ENCODE results near the gene CBLL1.

Gene CBLL1

DNA sequence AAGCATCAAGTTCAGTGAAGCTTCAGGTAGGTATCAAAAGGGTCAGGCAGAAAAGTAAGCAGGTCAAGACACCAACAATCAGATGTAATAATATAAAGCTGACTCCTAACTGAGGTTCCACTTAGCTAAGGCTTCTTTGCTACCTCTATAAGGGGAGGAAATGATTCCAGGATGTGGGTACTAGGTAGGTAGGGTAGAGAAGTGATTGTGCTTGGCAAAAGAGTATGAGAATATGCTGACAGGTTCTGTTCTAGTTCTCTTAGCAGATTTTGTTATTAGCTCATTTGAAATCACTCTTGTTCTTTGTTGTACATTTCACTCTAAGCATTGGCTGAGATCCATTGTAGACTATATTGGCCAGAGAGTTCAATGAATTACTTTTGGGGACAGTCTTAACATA lies 40.7 kb upstream of the CBLL1 start:
- Histone ChIP-seq H3K4me3 (ENCODE audit: control insufficient read depth in 1 of 7, extremely low read depth in 1 of 7, insufficient read depth in 4 of 7, low read depth in 2 of 7, low read length in 6 of 7) (no peak overlapping the region), H3K36me3 (ENCODE audit: control insufficient read depth in 4 of 4, insufficient read depth in 4 of 4, low read length in 3 of 4) (no peaks in the 10 kb centered on the region), H3K4me1 (ENCODE audit: control extremely low read depth in 1 of 4, control insufficient read depth in 4 of 4, insufficient read depth in 4 of 4, low read length in 3 of 4) (no peaks in the 10 kb centered on the region), H3K27ac (ENCODE audit: insufficient read depth in 1 of 2, low read depth in 1 of 2, low read length in 2 of 2, poor library complexity in 1 of 2, severe bottlenecking in 2 of 2) (no peak overlapping the region), H3K9me3 (ENCODE audit: control extremely low read depth in 1 of 5, control insufficient read depth in 4 of 5, insufficient read depth in 2 of 5, low read depth in 1 of 5, low read length in 4 of 5) (no peaks in the 10 kb centered on the region), H3K27me3 (replicated peaks in 2 of 5; ENCODE audit: control insufficient read depth in 4 of 5, insufficient read depth in 5 of 5, low read length in 4 of 5) (no peaks in the 10 kb centered on the region)
- ChIA-PET POLR2A (no interaction called here), CTCF (interaction anchor here (1.0 kb wide), 1 partner anchor 10 kb away, joined by 3 read pairs; no protein-coding TSS in a partner anchor)
- no peak for DNase-seq

DNA sequence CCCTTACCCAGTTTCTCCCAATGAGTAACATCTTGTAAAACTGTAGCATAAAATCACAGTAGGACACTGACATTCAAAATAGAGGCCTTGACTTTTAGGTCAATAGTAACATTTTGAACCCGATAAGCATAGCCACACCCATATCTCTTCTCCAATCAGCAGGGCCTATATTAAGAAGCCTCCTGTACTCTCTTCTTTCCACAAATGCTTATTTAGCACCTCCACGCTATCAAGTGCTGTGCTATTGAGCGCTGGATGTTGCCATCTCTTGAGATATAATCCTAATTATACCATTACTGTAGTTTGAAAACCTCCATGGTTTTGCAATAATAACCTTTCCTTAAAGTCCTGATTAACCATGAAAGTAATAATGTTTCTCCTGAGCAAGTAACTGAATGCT lies 40.1 kb upstream of the CBLL1 start:
- H3K27ac ChIP-seq (ENCODE audit: insufficient read depth in 1 of 2, low read depth in 1 of 2, low read length in 2 of 2, poor library complexity in 1 of 2, severe bottlenecking in 2 of 2), result no peak overlapping the region
- no peaks in the 10 kb centered on the region for H3K4me1 ChIP-seq (ENCODE audit: control extremely low read depth in 1 of 4, control insufficient read depth in 4 of 4, insufficient read depth in 4 of 4, low read length in 3 of 4)
- no peaks in the 10 kb centered on the region for H3K27me3 ChIP-seq (replicated peaks in 2 of 5; ENCODE audit: control insufficient read depth in 4 of 5, insufficient read depth in 5 of 5, low read length in 4 of 5)
- WGBS (ENCODE audit: insufficient coverage), result 92% methylated on average over 1 of the region's 3 CpGs
- H3K36me3 ChIP-seq (ENCODE audit: control insufficient read depth in 4 of 4, insufficient read depth in 4 of 4, low read length in 3 of 4), result no peaks in the 10 kb centered on the region
- CTCF ChIA-PET, result interaction anchor here (1.0 kb wide), 1 partner anchor 11 kb away, joined by 3 read pairs; no protein-coding TSS in a partner anchor
- no peak overlapping the region for H3K4me3 ChIP-seq (ENCODE audit: control insufficient read depth in 1 of 7, extremely low read depth in 1 of 7, insufficient read depth in 4 of 7, low read depth in 2 of 7, low read length in 6 of 7)
- H3K9me3 ChIP-seq (ENCODE audit: control extremely low read depth in 1 of 5, control insufficient read depth in 4 of 5, insufficient read depth in 2 of 5, low read depth in 1 of 5, low read length in 4 of 5), result no peaks in the 10 kb centered on the region
- POLR2A ChIA-PET, result no interaction called here
- no peak for DNase-seq

DNA sequence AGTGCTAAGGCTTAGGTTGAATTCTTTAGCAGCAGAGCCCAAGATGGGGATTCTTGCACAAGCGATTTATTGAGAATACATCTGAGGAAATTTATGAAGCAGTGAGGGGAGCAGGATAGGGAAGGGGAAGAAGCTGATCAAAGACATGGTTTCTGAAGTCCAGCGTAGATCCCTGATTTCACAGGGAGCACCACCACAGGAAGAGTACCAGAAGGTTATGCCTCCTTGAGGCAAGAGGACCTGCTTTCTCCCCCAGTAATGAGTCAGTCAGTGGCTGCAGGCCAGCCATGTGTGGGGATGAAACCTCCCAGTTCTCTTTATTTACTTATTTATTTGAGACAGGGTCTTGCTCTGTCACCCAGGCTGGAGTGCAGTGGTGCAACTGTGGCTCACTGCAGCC lies 35.0 kb upstream of the CBLL1 start:
- no peak for DNase-seq
- H3K9me3 ChIP-seq (ENCODE audit: control extremely low read depth in 1 of 5, control insufficient read depth in 4 of 5, insufficient read depth in 2 of 5, low read depth in 1 of 5, low read length in 4 of 5), result no peaks in the 10 kb centered on the region
- ChIA-PET POLR2A (interaction anchor here (0.7 kb wide), 1 partner anchor 17 kb away, joined by 3 read pairs; no protein-coding TSS in a partner anchor), CTCF (interaction anchor here (0.9 to 1.4 kb wide), 2 partner anchors 10 to 11 kb away, joined by 3 to 4 read pairs; no protein-coding TSS in a partner anchor)
- H3K27ac ChIP-seq (ENCODE audit: insufficient read depth in 1 of 2, low read depth in 1 of 2, low read length in 2 of 2, poor library complexity in 1 of 2, severe bottlenecking in 2 of 2), result no peak overlapping the region
- 100% methylated on average over 2 of the region's 2 CpGs for WGBS (ENCODE audit: insufficient coverage)
- H3K4me3 ChIP-seq (ENCODE audit: control insufficient read depth in 1 of 7, extremely low read depth in 1 of 7, insufficient read depth in 4 of 7, low read depth in 2 of 7, low read length in 6 of 7), result no peak overlapping the region
- no peaks in the 10 kb centered on the region for H3K27me3 ChIP-seq (replicated peaks in 2 of 5; ENCODE audit: control insufficient read depth in 4 of 5, insufficient read depth in 5 of 5, low read length in 4 of 5)
- H3K36me3 ChIP-seq (ENCODE audit: control insufficient read depth in 4 of 4, insufficient read depth in 4 of 4, low read length in 3 of 4), result no peaks in the 10 kb centered on the region
- H3K4me1 ChIP-seq (ENCODE audit: control extremely low read depth in 1 of 4, control insufficient read depth in 4 of 4, insufficient read depth in 4 of 4, low read length in 3 of 4), result no peaks in the 10 kb centered on the region

DNA sequence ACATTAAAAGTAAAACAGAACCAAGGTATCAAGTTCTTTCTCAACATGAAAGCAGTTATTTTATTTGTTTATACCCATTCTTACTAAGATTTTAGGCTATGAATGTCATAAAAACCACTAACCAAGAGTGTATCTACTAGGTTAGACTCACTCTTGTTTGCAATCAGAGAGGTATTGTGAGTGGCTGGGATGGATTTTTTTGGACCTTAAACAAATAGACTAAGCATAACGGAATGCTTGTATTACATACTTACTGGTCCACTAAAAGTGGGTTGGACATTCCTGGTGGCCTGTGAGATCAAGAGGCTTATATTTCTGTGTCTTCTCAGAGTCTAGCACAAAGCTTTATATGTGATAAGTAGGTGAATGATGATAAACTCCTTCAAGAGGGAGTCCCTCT lies 32.6 kb upstream of the CBLL1 start:
- CTCF ChIA-PET, result interaction anchor here (0.9 to 1.6 kb wide), 4 partner anchors 13 to 32 kb away, joined by 3 to 5 read pairs (median 4); partner anchors contain the start of gene CBLL1
- no peaks in the 10 kb centered on the region for H3K4me1 ChIP-seq (ENCODE audit: control extremely low read depth in 1 of 4, control insufficient read depth in 4 of 4, insufficient read depth in 4 of 4, low read length in 3 of 4)
- no peak overlapping the region for H3K4me3 ChIP-seq (ENCODE audit: control insufficient read depth in 1 of 7, extremely low read depth in 1 of 7, insufficient read depth in 4 of 7, low read depth in 2 of 7, low read length in 6 of 7)
- no peak for DNase-seq
- H3K36me3 ChIP-seq (ENCODE audit: control insufficient read depth in 4 of 4, insufficient read depth in 4 of 4, low read length in 3 of 4), result no peaks in the 10 kb centered on the region
- no peak overlapping the region for H3K27ac ChIP-seq (ENCODE audit: insufficient read depth in 1 of 2, low read depth in 1 of 2, low read length in 2 of 2, poor library complexity in 1 of 2, severe bottlenecking in 2 of 2)
- no peaks in the 10 kb centered on the region for H3K9me3 ChIP-seq (ENCODE audit: control extremely low read depth in 1 of 5, control insufficient read depth in 4 of 5, insufficient read depth in 2 of 5, low read depth in 1 of 5, low read length in 4 of 5)
- H3K27me3 ChIP-seq (replicated peaks in 2 of 5; ENCODE audit: control insufficient read depth in 4 of 5, insufficient read depth in 5 of 5, low read length in 4 of 5), result no peaks in the 10 kb centered on the region
- POLR2A ChIA-PET, result no interaction called here
- no CpG with 5 or more reads among the region's 1 CpG for WGBS (ENCODE audit: insufficient coverage)

DNA sequence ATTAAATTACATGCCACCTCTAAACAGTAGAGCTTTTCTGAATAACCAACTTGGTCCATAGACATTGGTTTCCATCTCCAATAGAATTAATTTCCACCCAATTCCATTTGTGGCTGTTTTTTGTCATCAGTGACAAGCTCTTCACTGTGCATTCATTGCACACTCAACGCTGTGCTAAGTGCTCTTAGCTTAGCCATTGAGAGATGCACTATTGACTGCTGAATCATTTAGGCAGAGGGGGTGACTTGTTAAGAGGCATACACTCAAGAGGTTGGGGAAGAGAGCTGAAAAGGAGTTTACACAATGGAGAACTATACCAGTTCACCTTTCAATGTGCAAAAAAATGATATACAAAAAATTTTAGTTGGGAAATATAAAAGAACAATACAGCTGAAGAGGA lies 31.9 kb upstream of the CBLL1 start:
- ChIA-PET POLR2A (no interaction called here), CTCF (interaction anchor here (0.6 to 1.6 kb wide), 4 partner anchors 15 to 31 kb away, joined by 3 to 5 read pairs (median 4); partner anchors contain the start of gene CBLL1)
- no peaks in the 10 kb centered on the region for H3K9me3 ChIP-seq (ENCODE audit: control extremely low read depth in 1 of 5, control insufficient read depth in 4 of 5, insufficient read depth in 2 of 5, low read depth in 1 of 5, low read length in 4 of 5)
- 80% methylated on average over 1 of the region's 1 CpG for WGBS (ENCODE audit: insufficient coverage)
- no peak overlapping the region for H3K4me3 ChIP-seq (ENCODE audit: control insufficient read depth in 1 of 7, extremely low read depth in 1 of 7, insufficient read depth in 4 of 7, low read depth in 2 of 7, low read length in 6 of 7)
- H3K27ac ChIP-seq (ENCODE audit: insufficient read depth in 1 of 2, low read depth in 1 of 2, low read length in 2 of 2, poor library complexity in 1 of 2, severe bottlenecking in 2 of 2), result no peak overlapping the region
- no peak for DNase-seq
- H3K4me1 ChIP-seq (ENCODE audit: control extremely low read depth in 1 of 4, control insufficient read depth in 4 of 4, insufficient read depth in 4 of 4, low read length in 3 of 4), result no peaks in the 10 kb centered on the region
- H3K27me3 ChIP-seq (replicated peaks in 2 of 5; ENCODE audit: control insufficient read depth in 4 of 5, insufficient read depth in 5 of 5, low read length in 4 of 5), result no peaks in the 10 kb centered on the region
- H3K36me3 ChIP-seq (ENCODE audit: control insufficient read depth in 4 of 4, insufficient read depth in 4 of 4, low read length in 3 of 4), result no peaks in the 10 kb centered on the region

DNA sequence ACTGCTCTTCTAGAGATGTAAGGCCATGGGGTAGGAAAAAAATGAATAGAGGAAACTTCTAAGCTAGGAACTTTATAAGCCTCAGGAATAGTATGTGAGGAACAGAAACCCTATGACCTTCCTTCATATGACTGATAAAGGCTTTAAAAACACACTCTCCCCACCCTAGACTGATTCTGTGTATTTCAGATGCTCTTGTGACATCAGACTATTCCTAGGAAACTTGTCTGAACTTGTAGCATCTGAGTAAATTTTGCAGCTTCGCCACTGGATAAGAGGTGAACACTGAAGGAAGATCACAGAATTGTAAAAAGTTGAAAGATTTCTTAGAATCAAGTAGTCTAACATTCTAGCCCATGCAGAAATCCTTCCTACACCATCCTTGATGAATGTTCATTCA lies 31.0 kb upstream of the CBLL1 start:
- no peaks in the 10 kb centered on the region for H3K4me1 ChIP-seq (ENCODE audit: control extremely low read depth in 1 of 4, control insufficient read depth in 4 of 4, insufficient read depth in 4 of 4, low read length in 3 of 4)
- no peak overlapping the region for H3K4me3 ChIP-seq (ENCODE audit: control insufficient read depth in 1 of 7, extremely low read depth in 1 of 7, insufficient read depth in 4 of 7, low read depth in 2 of 7, low read length in 6 of 7)
- H3K9me3 ChIP-seq (ENCODE audit: control extremely low read depth in 1 of 5, control insufficient read depth in 4 of 5, insufficient read depth in 2 of 5, low read depth in 1 of 5, low read length in 4 of 5), result no peaks in the 10 kb centered on the region
- H3K36me3 ChIP-seq (ENCODE audit: control insufficient read depth in 4 of 4, insufficient read depth in 4 of 4, low read length in 3 of 4), result no peaks in the 10 kb centered on the region
- no peak overlapping the region for H3K27ac ChIP-seq (ENCODE audit: insufficient read depth in 1 of 2, low read depth in 1 of 2, low read length in 2 of 2, poor library complexity in 1 of 2, severe bottlenecking in 2 of 2)
- CTCF ChIA-PET, result interaction anchor here (0.8 to 1.6 kb wide), 4 partner anchors 10 to 30 kb away, joined by 3 to 5 read pairs (median 4); partner anchors contain the start of gene CBLL1
- POLR2A ChIA-PET, result no interaction called here
- DNase-seq, result no peak
- WGBS (ENCODE audit: insufficient coverage), result no CpG with 5 or more reads among the region's 1 CpG
- H3K27me3 ChIP-seq (replicated peaks in 2 of 5; ENCODE audit: control insufficient read depth in 4 of 5, insufficient read depth in 5 of 5, low read length in 4 of 5), result no peaks in the 10 kb centered on the region

DNA sequence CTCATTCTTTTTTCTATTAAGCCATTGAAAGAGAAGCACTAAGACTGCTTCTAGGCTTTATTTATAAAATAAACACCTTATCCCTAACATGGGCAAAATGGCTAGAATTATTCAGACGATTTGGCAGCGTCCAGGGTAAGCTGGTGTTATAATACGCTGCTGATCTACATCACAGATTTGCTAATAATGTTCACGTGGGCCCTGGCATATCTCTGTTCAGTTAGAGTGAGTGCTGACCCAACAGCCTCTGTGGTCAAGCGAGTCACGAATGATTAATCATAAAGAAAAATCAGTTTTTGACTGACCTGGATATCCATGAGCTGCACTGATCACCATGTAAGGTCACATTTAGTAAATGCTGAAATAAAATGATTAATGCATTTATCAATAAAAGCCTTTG lies 28.4 kb upstream of the CBLL1 start:
- CTCF ChIA-PET, result no interaction called here
- POLR2A ChIA-PET, result no interaction called here
- DNase-seq, result no peak

More for the DNA sequence above, 28.4 kb upstream of the CBLL1 start:
- Histone ChIP-seq H3K4me3 (ENCODE audit: control insufficient read depth in 1 of 7, extremely low read depth in 1 of 7, insufficient read depth in 4 of 7, low read depth in 2 of 7, low read length in 6 of 7) (no peak overlapping the region), H3K27me3 (replicated peaks in 2 of 5; ENCODE audit: control insufficient read depth in 4 of 5, insufficient read depth in 5 of 5, low read length in 4 of 5) (no peaks in the 10 kb centered on the region), H3K4me1 (ENCODE audit: control extremely low read depth in 1 of 4, control insufficient read depth in 4 of 4, insufficient read depth in 4 of 4, low read length in 3 of 4) (no peaks in the 10 kb centered on the region), H3K36me3 (ENCODE audit: control insufficient read depth in 4 of 4, insufficient read depth in 4 of 4, low read length in 3 of 4) (no peaks in the 10 kb centered on the region), H3K9me3 (ENCODE audit: control extremely low read depth in 1 of 5, control insufficient read depth in 4 of 5, insufficient read depth in 2 of 5, low read depth in 1 of 5, low read length in 4 of 5) (no peaks in the 10 kb centered on the region), H3K27ac (ENCODE audit: insufficient read depth in 1 of 2, low read depth in 1 of 2, low read length in 2 of 2, poor library complexity in 1 of 2, severe bottlenecking in 2 of 2) (no peak overlapping the region)
- WGBS (ENCODE audit: insufficient coverage), result 99% methylated on average over 6 of the region's 6 CpGs
